SK-N-SH (cell line): ENCODE data around the gene R3HDM2.

ENCODE experiments used
- CHD2 ChIP-seq: fragments of 150-350 bp; IDR thresholded peaks from 2 replicates; pipeline ENCODE4 v1.6.1; 2018; ENCODE audit warnings: low read length; ENCODE audit not compliant: partially characterized antibody
- TAF1 ChIP-seq: IDR thresholded peaks from 2 replicates; pipeline ENCODE4 v1.6.1; 2012; ENCODE audit warnings: low read depth, mild to moderate bottlenecking, low read length, moderate library complexity, borderline replicate concordance
- TF ChIP-seq, protein P1 (sequence below): fragments of 200-600 bp; sonication (generic); IDR thresholded peaks from 2 replicates; pipeline ENCODE4 v1.6.1; 2017; ENCODE audit warnings: antibody characterized with exemption, mild to moderate bottlenecking, moderate library complexity

GRCh38 chr12:57224973-57225679, 205.7 kb downstream of the R3HDM2 start:
- TF ChIP-seq, protein P1, sequence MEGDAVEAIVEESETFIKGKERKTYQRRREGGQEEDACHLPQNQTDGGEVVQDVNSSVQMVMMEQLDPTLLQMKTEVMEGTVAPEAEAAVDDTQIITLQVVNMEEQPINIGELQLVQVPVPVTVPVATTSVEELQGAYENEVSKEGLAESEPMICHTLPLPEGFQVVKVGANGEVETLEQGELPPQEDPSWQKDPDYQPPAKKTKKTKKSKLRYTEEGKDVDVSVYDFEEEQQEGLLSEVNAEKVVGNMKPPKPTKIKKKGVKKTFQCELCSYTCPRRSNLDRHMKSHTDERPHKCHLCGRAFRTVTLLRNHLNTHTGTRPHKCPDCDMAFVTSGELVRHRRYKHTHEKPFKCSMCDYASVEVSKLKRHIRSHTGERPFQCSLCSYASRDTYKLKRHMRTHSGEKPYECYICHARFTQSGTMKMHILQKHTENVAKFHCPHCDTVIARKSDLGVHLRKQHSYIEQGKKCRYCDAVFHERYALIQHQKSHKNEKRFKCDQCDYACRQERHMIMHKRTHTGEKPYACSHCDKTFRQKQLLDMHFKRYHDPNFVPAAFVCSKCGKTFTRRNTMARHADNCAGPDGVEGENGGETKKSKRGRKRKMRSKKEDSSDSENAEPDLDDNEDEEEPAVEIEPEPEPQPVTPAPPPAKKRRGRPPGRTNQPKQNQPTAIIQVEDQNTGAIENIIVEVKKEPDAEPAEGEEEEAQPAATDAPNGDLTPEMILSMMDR: peak; percentile 37
- TF ChIP-seq CHD2 (no peak), TAF1 (no peak)
